Adipose tissue (tissue), 3 donors: Measurements from ENCODE around the gene MVD. TPM values are rescaled to one million over a fixed set of nuclear protein-coding genes. Genes with fewer than 3 reads are reported as not detected.

Source experiments
- H3K27ac ChIP-seq: one replicate; pipeline ENCODE4 v1.5.1; 2013; ENCODE audit warnings: low read depth, low read length
- WGBS, 3 donors: extraction: QIAGEN DNeasy Blood & Tissue Kit; methylation state at CpG; one replicate each; pipeline ENCODE4 v1.1.7; 2013; 5-methylcytosine and 5-hydroxymethylcytosine counted together
- polyA plus RNA-seq, 3 donors: library from polyadenylated mRNA; stranded (reverse); fragments of 200-250 nt; gene quantifications; one replicate each; pipeline ENCODE4 v1.2.3, GENCODE V29; 2013
- donor health status: healthy with polysubstance abuse.
- donor health status: Bipolar disorder and iron deficiency.
- donor health status: healthy.

MVD gene
- polyA plus RNA-seq, 3 donors = 22.6 to 34.5 (median 31.2) TPM

- H3K27ac ChIP-seq = no peak overlapping the region
- WGBS, 3 donors = 73 to 84% (median 80%) methylated on average over 20 of the region's 20 CpGs
These were observed 57.4 kb downstream of the MVD start for GRCh38 chr16:88605186-88606147.

GRCh38 chr16:88602091-88602490, 60.8 kb downstream of the MVD start:
- no peak overlapping the region for H3K27ac ChIP-seq
- WGBS, 3 donors = 85 to 92% (median 91%) methylated on average over 7 of the region's 7 CpGs

Other genes with a start within 250 kb of the MVD start
- 1 to 10 TPM; 1.8 to 5.9 (median 3.6) TPM for gene ZFPM1, start 209.8 kb downstream of the MVD start, polyA plus RNA-seq
- gene ZC3H18, start 92.7 kb downstream of the MVD start, polyA plus RNA-seq = 10 to 100 TPM; 11.1 to 27.0 (median 26.0) TPM
- gene IL17C, start 24.5 kb downstream of the MVD start, polyA plus RNA-seq = not detected
- gene CYBA, start 12.0 kb downstream of the MVD start, polyA plus RNA-seq = 100 to 1,000 TPM in 1 of 3 donors, 10 to 100 TPM in 2; 70.7 to 195 (median 93.1) TPM
- gene SNAI3, start 23.4 kb upstream of the MVD start, polyA plus RNA-seq = under 1 TPM; 0.22 to 0.71 (median 0.45) TPM
- gene RNF166, start 43.3 kb upstream of the MVD start, polyA plus RNA-seq = 10 to 100 TPM in 2 of 3 donors, 1 to 10 TPM in 1; 9.8 to 25.9 (median 13.8) TPM
- 10 to 100 TPM in 2 of 3 donors, 1 to 10 TPM in 1; 9.5 to 19.3 (median 17.3) TPM for gene CTU2, start 43.4 kb upstream of the MVD start, polyA plus RNA-seq
- 100 to 1,000 TPM in 2 of 3 donors, 10 to 100 TPM in 1; 61.0 to 436 (median 237) TPM for gene PIEZO1, start 122.1 kb upstream of the MVD start, polyA plus RNA-seq
- gene CDT1, start 140.7 kb upstream of the MVD start, polyA plus RNA-seq = 1 to 10 TPM in 1 of 3 donors, under 1 TPM in 2; 0.33 to 2.6 (median 0.60) TPM
- gene APRT, start 148.8 kb upstream of the MVD start, polyA plus RNA-seq = 100 to 1,000 TPM; 162 to 256 (median 227) TPM
- 10 to 100 TPM in 2 of 3 donors, 1 to 10 TPM in 1; 6.3 to 23.8 (median 18.9) TPM for gene GALNS, start 193.9 kb upstream of the MVD start, polyA plus RNA-seq
- 10 to 100 TPM; 25.4 to 56.8 (median 47.6) TPM for gene TRAPPC2L, start 194.0 kb upstream of the MVD start, polyA plus RNA-seq
- gene PABPN1L, start 203.6 kb upstream of the MVD start, polyA plus RNA-seq = under 1 TPM in 2 of 3 donors, not detected in 1; 0.07 to 0.09 TPM